Activated T-helper 17 cell treated with anti-CD3 and anti-CD28 coated beads, Interleukin-2, amount 50 U/mL, for 72 hours (primary cell): Measurements from ENCODE around the gene SYT1. TPM values are rescaled to one million over a fixed set of nuclear protein-coding genes. Genes with fewer than 3 reads are reported as not detected.

Experiments
- ATAC-seq: fragments of 150-1000 bp; cut with Tn5 transposase; replicated peaks from 2 replicates; pipeline ENCODE4 v1.10.0; 2021; ENCODE audit warnings: mild to moderate bottlenecking, moderate library complexity
- H3K27ac Mint-ChIP-seq: one replicate; pipeline ENCODE4 v1.8.0; 2022; ENCODE audit warnings: mixed read lengths
- H3K27me3 Mint-ChIP-seq: one replicate; pipeline ENCODE4 v1.8.0; 2022; ENCODE audit warnings: mixed read lengths
- H3K36me3 Mint-ChIP-seq: one replicate; pipeline ENCODE4 v1.8.0; 2022; ENCODE audit warnings: low read depth, mild to moderate bottlenecking, mixed read lengths
- H3K4me1 Mint-ChIP-seq: one replicate; pipeline ENCODE4 v1.8.0; 2022; ENCODE audit warnings: mixed read lengths
- H3K4me3 Mint-ChIP-seq: one replicate; pipeline ENCODE4 v1.8.0; 2022; ENCODE audit warnings: mild to moderate bottlenecking, mixed read lengths
- H3K9me3 Mint-ChIP-seq: one replicate; pipeline ENCODE4 v1.8.0; 2022; ENCODE audit warnings: mixed read lengths
- total RNA-seq, 2 donors: library from RNA; stranded (reverse); gene quantifications; one replicate each; pipeline ENCODE4 v1.2.3, GENCODE V29; 2022

The SYT1 gene
- total RNA-seq, 2 donors from 2014 or later: not detected

DNA sequence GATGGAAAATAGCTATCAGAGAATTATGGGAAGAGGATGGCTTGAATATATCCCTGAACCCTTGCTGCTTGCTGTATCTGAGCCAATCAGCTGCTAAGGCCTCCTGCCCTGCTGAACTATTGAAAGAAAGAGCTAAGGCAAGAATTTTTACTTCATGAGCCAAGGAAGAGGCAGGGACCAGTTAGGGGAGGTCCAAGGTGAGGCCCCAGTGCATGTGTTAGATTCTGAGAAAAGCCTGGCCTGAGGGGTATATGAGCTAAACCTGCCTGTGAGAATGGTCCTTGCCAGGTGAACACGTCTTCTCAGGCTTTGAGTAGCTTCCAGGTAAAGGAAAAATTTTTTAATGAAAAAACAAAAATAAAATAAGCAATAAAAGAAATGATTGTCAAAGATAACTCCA lies 218.0 kb downstream of the SYT1 start:
- H3K27me3 Mint-ChIP-seq: no peaks in the 10 kb centered on the region
- H3K27ac Mint-ChIP-seq: no peak overlapping the region
- ATAC-seq: no peak
- H3K9me3 Mint-ChIP-seq: no peaks in the 10 kb centered on the region
- H3K4me3 Mint-ChIP-seq: no peak overlapping the region
- no peaks in the 10 kb centered on the region for H3K36me3 Mint-ChIP-seq
- H3K4me1 Mint-ChIP-seq: no peaks in the 10 kb centered on the region

DNA sequence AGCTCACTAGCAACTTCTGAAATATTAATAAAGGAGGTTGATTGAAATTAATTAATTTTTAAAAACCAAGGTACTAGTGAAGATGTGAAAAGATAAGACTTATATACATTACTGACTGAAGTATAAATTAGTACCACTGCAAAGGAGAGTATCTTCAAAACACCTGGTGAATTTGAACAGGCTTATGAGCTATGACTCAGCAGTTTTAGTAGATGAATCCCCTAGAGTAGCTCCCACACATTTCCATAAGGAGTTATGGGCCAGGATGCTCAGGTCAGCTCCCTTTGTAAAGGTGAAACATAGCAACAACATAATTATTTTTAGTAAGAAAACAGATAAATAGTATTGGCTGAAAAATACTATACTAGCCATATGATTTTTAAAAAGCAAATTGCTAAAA lies 218.6 kb downstream of the SYT1 start:
- Mint-ChIP-seq H3K4me3 (no peak overlapping the region), H3K9me3 (peaks cover 1% of the 10 kb centered on the region), H3K27ac (no peak overlapping the region), H3K4me1 (no peaks in the 10 kb centered on the region), H3K27me3 (no peaks in the 10 kb centered on the region), H3K36me3 (no peaks in the 10 kb centered on the region)
- ATAC-seq: no peak

DNA sequence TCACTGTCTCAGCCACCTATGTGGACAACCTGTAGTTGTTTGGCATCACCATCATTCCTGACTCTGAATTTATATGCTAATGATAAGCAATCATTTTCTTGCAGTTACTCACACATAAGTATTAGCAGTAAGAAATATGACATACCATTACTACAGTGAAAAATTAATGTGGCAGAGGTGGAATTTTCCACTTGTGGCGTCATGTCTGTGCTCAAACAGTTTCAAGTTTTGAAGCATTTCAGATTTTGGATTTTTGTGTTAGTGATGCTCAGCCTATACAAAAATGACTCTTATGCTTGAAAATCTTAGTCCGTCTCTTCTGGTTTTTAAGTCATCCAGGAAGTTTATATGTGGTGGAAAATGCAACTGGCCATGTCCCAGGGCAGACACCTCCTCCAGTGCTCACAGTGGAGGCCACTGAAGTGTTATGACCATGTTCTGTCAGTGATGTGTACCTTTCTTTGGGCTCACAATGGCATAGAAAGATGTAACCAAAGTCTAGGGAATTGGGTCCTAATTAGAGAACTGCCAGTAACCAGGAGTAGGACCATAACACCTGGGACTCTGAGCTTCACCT lies 220.6 kb downstream of the SYT1 start:
- Mint-ChIP-seq H3K27ac (no peak overlapping the region), H3K27me3 (no peaks in the 10 kb centered on the region), H3K9me3 (peaks cover 12% of the 10 kb centered on the region), H3K4me1 (no peaks in the 10 kb centered on the region), H3K36me3 (no peaks in the 10 kb centered on the region), H3K4me3 (no peak overlapping the region)
- no peak for ATAC-seq

DNA sequence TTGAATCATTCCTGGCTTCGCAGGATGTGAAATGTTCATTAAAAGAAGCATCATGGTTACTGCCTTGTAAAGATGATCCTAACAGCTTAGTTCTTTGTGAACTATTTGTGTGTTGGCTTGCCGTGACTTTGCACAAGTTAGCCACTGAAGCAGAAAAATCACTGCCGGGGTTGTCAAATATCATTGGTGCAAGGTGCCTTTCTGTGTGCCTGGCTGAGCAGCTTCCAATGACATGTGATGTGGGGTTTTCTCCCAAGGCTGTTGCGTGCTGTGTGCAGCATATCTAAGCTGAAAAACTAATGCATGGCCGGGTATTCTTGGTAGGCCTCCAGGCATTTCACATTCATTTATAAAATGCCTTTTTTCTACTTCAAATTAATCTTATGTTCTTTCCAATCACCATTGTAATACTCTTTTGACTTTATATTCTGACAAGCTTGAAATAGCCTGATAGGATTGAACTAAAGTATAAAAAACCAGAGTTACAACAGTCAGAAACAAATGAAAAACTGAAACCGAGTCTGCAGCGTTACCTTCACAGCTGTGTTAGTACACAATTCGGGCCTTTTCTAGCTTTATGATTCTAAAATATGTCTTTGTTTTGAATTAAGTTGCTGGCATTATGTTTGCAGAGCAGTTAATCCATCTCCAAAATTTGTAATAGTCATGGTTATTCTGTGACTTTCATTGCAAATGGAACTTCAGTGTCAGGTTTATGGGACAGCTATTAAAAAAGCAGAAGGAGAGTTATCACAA lies 222.1 kb downstream of the SYT1 start:
- H3K4me1 Mint-ChIP-seq: no peaks in the 10 kb centered on the region
- H3K9me3 Mint-ChIP-seq: peaks cover 15% of the 10 kb centered on the region
- H3K36me3 Mint-ChIP-seq: no peaks in the 10 kb centered on the region
- ATAC-seq: no peak
- no peak overlapping the region for H3K4me3 Mint-ChIP-seq
- H3K27ac Mint-ChIP-seq: no peak overlapping the region
- no peaks in the 10 kb centered on the region for H3K27me3 Mint-ChIP-seq

DNA sequence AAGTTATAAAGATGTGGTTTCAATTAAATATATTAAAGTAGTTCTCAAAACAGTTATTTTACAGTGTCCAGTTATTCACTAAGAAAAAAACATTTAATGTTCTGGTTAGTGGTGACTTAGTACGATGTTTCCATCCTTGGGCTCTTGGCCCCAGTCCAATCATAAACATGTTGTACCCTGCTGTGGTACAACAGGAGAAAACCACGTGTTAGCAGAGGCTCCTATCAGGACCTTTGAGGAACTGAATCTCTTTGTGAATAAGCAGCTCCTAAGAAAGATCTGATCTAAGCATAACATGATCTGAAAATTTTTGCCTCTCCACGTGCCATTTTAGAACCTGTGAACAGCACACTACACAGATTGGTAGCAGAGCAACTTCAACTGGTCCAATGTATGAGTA lies 234.0 kb downstream of the SYT1 start:
- H3K36me3 Mint-ChIP-seq: no peaks in the 10 kb centered on the region
- ATAC-seq: no peak
- no peaks in the 10 kb centered on the region for H3K4me1 Mint-ChIP-seq
- peaks cover 13% of the 10 kb centered on the region for H3K9me3 Mint-ChIP-seq
- no peak overlapping the region for H3K4me3 Mint-ChIP-seq
- no peak overlapping the region for H3K27ac Mint-ChIP-seq
- no peaks in the 10 kb centered on the region for H3K27me3 Mint-ChIP-seq

DNA sequence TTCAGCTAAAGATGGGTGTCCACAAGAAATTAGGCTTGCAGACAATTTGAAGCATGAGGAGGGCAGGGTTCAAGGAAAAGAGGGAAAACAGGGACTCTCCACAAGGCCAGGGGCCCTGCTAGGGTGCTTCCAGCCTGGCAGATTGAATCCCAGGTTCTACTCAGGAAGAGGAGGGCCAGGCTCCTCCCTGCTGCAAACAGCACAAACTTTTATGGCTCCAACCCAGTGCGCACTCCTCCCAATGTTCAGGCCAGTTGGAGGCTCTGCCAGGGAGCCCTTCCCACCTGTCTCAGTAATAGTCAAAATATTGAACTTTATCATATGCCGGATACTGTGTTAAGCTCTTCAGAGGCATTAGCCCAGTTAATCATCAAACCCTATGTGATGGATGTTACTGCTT lies 244.4 kb downstream of the SYT1 start:
- no peaks in the 10 kb centered on the region for H3K4me1 Mint-ChIP-seq
- H3K27ac Mint-ChIP-seq: no peak overlapping the region
- no peak overlapping the region for H3K4me3 Mint-ChIP-seq
- no peaks in the 10 kb centered on the region for H3K27me3 Mint-ChIP-seq
- no peak for ATAC-seq
- peaks cover 15% of the 10 kb centered on the region for H3K9me3 Mint-ChIP-seq
- H3K36me3 Mint-ChIP-seq: no peaks in the 10 kb centered on the region

DNA sequence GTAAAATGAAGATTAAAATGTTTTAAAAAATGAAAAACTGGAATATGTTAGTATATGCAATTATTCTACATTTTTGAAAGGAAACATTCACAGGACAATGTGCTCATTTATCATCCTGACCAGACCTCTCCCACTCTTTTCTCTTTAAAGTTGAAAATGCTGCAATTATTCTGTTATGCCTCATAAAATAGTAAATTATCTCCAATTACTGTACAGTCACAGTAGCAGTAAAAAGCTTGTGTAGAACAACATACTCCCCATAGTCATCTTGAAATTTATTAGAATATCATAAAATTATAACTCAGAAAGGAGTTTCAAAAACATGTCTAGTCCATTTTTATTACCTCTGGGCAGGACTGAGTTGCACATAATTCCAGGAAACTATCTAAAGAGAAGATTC lies 250.3 kb downstream of the SYT1 start:
- no peak overlapping the region for H3K27ac Mint-ChIP-seq
- H3K27me3 Mint-ChIP-seq: no peaks in the 10 kb centered on the region
- peaks cover 12% of the 10 kb centered on the region for H3K9me3 Mint-ChIP-seq
- H3K4me1 Mint-ChIP-seq: no peaks in the 10 kb centered on the region
- no peak overlapping the region for H3K4me3 Mint-ChIP-seq
- ATAC-seq: no peak
- no peaks in the 10 kb centered on the region for H3K36me3 Mint-ChIP-seq

DNA sequence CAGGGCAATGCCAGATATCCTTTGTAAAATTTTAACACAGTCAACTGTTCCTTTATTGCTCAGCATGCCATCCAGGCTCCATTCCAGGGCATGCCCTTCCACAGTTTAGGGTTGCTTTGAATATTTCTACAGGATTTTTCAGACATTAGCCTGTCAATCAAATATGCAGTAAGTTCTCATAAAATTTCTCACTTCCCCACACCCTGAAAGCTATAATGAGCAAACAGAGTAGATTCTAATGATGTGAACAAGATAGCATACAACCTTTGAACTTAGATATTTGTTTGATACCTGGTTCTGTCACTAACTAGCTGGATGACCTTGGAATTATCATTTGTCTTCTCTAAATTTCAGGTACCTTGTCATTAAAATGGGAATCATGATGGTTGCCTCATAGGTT lies 251.2 kb downstream of the SYT1 start:
- Mint-ChIP-seq H3K27me3 (no peaks in the 10 kb centered on the region), H3K4me3 (no peak overlapping the region), H3K27ac (no peak overlapping the region), H3K4me1 (no peaks in the 10 kb centered on the region), H3K36me3 (no peaks in the 10 kb centered on the region), H3K9me3 (peaks cover 12% of the 10 kb centered on the region)
- no peak for ATAC-seq

DNA sequence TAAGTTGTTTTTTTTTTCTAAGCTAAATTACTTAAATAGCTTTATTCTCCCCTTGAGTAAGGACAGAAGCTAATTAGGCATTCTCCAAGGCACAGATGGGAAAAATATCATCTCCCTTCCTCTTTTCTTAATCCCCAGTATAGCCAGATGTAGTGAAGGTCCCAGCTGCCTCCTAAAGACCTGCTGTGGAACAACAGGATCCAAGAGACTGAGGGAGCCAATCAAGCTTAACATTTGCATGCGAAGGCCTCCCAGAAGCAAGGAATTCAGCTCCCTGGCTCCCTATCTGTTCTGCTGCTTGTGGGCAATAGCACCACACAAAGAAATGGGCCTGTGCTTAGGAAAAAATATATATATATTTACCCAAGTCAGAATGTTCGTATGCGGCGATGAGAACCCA lies 255.2 kb downstream of the SYT1 start:
- no peak overlapping the region for H3K4me3 Mint-ChIP-seq
- no peak for ATAC-seq
- peaks cover 12% of the 10 kb centered on the region for H3K9me3 Mint-ChIP-seq
- no peaks in the 10 kb centered on the region for H3K36me3 Mint-ChIP-seq
- H3K27ac Mint-ChIP-seq: no peak overlapping the region
- H3K4me1 Mint-ChIP-seq: no peaks in the 10 kb centered on the region
- H3K27me3 Mint-ChIP-seq: no peaks in the 10 kb centered on the region

DNA sequence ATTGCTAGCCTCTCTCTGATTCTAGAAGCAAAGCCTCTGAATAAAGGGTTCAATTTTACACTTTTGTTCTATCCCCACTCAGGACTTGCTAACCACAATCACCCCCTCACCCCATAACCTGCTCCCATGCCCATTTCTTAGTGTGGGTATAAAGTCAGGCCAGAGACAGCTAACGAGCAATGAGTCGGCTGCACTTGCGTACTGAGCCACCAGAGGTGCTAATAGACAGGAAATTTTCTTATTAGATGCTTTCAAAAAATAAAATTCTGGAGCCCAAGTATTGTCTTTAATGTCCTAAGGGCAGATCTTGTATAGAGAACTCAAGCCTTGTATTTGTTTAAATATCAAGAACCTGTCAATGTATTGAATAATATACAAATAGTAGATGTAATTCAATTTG lies 256.9 kb downstream of the SYT1 start:
- H3K4me3 Mint-ChIP-seq: no peak overlapping the region
- H3K27me3 Mint-ChIP-seq: no peaks in the 10 kb centered on the region
- peaks cover 8% of the 10 kb centered on the region for H3K9me3 Mint-ChIP-seq
- no peak for ATAC-seq
- H3K36me3 Mint-ChIP-seq: no peaks in the 10 kb centered on the region
- no peaks in the 10 kb centered on the region for H3K4me1 Mint-ChIP-seq
- no peak overlapping the region for H3K27ac Mint-ChIP-seq

DNA sequence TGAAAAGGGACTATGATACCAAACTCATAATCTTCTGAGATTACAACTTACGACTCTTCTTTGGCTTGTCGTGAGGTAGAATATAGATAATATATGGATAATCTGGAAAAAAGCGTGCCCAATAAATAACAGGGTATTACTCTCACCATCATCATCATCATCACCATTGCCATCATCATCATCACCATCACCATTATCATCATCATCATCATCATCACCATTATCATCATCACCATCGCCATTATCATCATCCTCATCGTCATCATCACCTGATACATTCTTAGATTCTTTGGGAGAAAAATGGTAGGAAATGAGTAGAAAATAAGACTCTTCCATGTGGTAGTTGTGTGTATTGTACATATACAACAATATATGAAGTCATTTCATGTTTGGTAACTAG lies 259.8 kb downstream of the SYT1 start:
- no peaks in the 10 kb centered on the region for H3K4me1 Mint-ChIP-seq
- no peak overlapping the region for H3K4me3 Mint-ChIP-seq
- no peaks in the 10 kb centered on the region for H3K27me3 Mint-ChIP-seq
- peaks cover 10% of the 10 kb centered on the region for H3K9me3 Mint-ChIP-seq
- H3K36me3 Mint-ChIP-seq: no peaks in the 10 kb centered on the region
- ATAC-seq: no peak
- no peak overlapping the region for H3K27ac Mint-ChIP-seq

DNA sequence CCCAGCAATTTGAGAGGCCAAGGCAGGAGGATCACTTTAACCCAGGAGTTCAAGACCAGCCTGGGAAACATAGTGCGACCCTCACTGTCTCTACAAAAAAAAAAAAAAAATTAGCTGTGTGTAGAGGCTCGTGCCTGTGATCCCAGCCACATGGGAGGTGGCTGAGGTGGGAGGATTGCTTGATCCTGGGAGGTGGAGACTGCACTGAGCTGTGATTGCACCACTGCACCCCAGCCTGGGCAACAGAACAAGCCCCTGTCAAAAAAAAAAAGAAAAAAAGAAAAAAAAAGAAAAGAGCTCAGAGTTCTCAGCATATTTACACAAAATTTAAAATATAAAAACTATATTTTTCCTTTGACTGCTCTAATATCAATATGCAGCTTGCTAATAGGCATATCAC lies 260.8 kb downstream of the SYT1 start:
- H3K9me3 Mint-ChIP-seq: peaks cover 7% of the 10 kb centered on the region
- H3K4me1 Mint-ChIP-seq: no peaks in the 10 kb centered on the region
- no peak for ATAC-seq
- no peak overlapping the region for H3K27ac Mint-ChIP-seq
- H3K27me3 Mint-ChIP-seq: no peaks in the 10 kb centered on the region
- H3K4me3 Mint-ChIP-seq: no peak overlapping the region
- no peaks in the 10 kb centered on the region for H3K36me3 Mint-ChIP-seq

DNA sequence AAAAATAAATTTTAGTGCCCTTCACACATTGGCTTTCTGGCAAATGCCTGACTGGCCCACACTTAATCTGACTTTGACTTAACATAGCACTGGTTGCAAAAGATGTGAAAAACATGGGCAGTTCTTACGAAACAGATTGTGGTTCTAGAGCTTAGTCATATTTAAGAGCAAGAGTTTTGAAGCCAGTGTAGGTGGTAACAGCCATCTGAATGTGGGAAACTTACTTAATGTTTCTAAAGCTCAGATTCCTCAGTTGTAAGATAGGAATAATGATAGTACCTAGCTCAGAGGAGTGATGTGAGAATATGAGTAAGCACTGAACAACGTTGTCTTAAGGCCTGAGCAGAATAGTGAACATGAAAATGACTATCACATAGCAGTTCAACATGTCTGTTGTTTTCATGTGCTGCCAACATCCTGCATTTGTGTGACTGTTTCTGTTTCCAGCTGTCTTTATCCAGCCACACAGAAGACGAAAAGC lies 262.7 kb downstream of the SYT1 start:
- Mint-ChIP-seq H3K4me3 (no peak overlapping the region), H3K4me1 (no peaks in the 10 kb centered on the region), H3K9me3 (peaks cover 7% of the 10 kb centered on the region), H3K36me3 (no peaks in the 10 kb centered on the region), H3K27me3 (no peaks in the 10 kb centered on the region), H3K27ac (no peak overlapping the region)
- no peak for ATAC-seq

DNA sequence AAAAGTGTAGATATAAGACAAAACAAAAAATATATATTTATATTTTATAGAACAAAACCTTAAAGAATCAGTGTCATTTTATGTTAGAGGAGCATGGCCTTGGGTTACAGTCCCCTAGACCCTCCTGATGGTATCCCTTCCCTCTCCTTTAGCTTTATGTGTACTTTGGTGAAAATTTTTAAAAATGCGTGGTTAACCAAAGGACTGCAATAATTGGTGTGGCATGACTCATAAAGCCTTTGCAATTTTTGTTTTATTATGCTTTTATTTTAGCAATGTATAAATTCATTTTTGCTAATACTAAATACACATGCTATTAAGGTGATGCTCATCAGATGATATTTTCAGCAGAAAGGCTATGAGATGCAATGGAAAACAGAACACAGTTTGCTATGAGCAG lies 264.4 kb downstream of the SYT1 start:
- H3K27me3 Mint-ChIP-seq: no peaks in the 10 kb centered on the region

DNA sequence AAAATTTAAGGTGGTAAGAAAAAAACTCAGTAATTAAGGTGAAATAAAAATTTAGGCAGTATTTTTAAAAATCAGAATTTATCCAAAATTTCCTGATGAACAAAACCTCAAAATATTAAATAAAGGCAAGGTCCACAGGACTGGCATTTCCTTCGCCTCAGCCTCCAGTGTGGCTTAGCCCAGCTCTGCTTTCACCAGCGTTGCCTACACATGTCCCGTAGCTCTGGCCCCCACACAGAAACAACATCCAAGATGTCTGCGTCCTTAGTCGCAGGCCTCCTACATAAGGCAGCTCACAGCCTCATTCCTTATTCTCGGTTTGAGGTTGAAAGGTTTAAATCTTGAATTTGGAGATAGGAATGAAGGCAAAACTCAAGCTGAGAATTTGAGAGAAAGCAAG lies 274.3 kb downstream of the SYT1 start:
- no peak for ATAC-seq
- Mint-ChIP-seq H3K27ac (no peak overlapping the region), H3K36me3 (no peaks in the 10 kb centered on the region), H3K4me3 (no peak overlapping the region), H3K9me3 (peaks cover 6% of the 10 kb centered on the region), H3K4me1 (no peaks in the 10 kb centered on the region), H3K27me3 (no peaks in the 10 kb centered on the region)

More for the DNA sequence above, 264.4 kb downstream of the SYT1 start:
- H3K36me3 Mint-ChIP-seq: no peaks in the 10 kb centered on the region
- H3K4me3 Mint-ChIP-seq: no peak overlapping the region
- H3K4me1 Mint-ChIP-seq: no peaks in the 10 kb centered on the region
- H3K9me3 Mint-ChIP-seq: peaks cover 12% of the 10 kb centered on the region
- no peak overlapping the region for H3K27ac Mint-ChIP-seq
- no peak for ATAC-seq
